ENCODE data around the gene C10orf88.

DNA sequence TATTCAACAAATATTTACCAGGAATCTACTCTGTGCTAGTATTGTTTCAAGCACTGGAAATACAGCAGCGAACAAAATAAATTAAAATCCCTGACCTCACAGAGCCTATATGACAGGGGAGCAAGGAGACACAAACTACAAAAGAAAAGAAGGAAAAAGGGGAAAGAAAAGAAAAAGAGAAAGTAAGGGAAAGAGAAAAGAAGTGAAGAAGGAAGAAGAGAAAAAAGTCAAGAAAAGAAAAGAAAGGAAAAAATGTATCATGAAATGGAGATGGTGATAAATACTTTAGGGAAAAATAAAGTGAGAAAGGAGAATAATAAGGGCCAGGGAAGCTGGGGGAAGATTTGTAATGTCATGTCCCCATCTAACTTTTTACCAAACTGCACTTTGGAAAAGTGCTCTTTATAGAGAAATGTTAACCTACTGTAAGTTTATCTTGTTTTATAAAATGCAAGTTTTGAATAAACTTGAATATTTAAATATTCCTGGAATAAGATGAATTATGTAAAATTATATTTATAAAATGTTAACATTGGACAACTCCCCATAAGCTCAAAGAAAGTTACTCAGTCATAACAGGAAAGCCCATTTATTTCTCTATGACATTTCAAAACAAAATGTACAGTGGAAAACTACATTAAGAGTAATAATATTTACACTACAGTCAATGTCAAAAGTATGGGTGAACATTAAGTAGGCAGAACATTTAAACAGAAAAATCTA lies 14.7 kb downstream of the C10orf88 start:
- no peak for TF ChIP-seq EZH2 (IDR thresholded peaks at IDR 0.05; ENCODE audit: low read length, unreplicated experiment)
- TF ChIP-seq, protein P1, sequence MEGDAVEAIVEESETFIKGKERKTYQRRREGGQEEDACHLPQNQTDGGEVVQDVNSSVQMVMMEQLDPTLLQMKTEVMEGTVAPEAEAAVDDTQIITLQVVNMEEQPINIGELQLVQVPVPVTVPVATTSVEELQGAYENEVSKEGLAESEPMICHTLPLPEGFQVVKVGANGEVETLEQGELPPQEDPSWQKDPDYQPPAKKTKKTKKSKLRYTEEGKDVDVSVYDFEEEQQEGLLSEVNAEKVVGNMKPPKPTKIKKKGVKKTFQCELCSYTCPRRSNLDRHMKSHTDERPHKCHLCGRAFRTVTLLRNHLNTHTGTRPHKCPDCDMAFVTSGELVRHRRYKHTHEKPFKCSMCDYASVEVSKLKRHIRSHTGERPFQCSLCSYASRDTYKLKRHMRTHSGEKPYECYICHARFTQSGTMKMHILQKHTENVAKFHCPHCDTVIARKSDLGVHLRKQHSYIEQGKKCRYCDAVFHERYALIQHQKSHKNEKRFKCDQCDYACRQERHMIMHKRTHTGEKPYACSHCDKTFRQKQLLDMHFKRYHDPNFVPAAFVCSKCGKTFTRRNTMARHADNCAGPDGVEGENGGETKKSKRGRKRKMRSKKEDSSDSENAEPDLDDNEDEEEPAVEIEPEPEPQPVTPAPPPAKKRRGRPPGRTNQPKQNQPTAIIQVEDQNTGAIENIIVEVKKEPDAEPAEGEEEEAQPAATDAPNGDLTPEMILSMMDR (conservative IDR thresholded peaks at IDR 0.05; ENCODE audit: low read depth, low read length) = no peak
